Sigmoid colon (tissue), 3 donors: ENCODE results near the gene VPREB1.

Experiments used
- POLR2A ChIP-seq, 2 donors: fragments of 450-650 bp; IDR thresholded peaks; one replicate each; pipeline ENCODE4 v1.6.1; 2016; ENCODE audit warnings: antibody characterized with exemption in 2 of 2, mild to moderate bottlenecking in 2 of 2, moderate library complexity in 2 of 2
- TF ChIP-seq, protein P1 (sequence below), 4 experiments: fragments of 450-650 bp in 3 of 4; fragments of 200-600 bp in 1 of 4; IDR thresholded peaks; one replicate each; pipeline ENCODE4 v1.5.1; 2016 to 2019; ENCODE audit warnings: antibody characterized with exemption in 4 of 4, mild to moderate bottlenecking in 3 of 4, moderate library complexity in 2 of 4

GRCh38 chr22:22248878-22249277 lies 4.3 kb downstream of the VPREB1 start:
- TF ChIP-seq POLR2A (IDR thresholded peaks at IDR 0.05): no peak
- TF ChIP-seq, protein P1, sequence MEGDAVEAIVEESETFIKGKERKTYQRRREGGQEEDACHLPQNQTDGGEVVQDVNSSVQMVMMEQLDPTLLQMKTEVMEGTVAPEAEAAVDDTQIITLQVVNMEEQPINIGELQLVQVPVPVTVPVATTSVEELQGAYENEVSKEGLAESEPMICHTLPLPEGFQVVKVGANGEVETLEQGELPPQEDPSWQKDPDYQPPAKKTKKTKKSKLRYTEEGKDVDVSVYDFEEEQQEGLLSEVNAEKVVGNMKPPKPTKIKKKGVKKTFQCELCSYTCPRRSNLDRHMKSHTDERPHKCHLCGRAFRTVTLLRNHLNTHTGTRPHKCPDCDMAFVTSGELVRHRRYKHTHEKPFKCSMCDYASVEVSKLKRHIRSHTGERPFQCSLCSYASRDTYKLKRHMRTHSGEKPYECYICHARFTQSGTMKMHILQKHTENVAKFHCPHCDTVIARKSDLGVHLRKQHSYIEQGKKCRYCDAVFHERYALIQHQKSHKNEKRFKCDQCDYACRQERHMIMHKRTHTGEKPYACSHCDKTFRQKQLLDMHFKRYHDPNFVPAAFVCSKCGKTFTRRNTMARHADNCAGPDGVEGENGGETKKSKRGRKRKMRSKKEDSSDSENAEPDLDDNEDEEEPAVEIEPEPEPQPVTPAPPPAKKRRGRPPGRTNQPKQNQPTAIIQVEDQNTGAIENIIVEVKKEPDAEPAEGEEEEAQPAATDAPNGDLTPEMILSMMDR (IDR thresholded peaks at IDR 0.05): no peak
